ENCODE data around the gene HEATR5B. TPM values are rescaled to one million over a fixed set of nuclear protein-coding genes. Genes with fewer than 3 reads are reported as not detected.
A peak's percentile ranks its signal among the peaks of the same experiment; 100 is the strongest.

Gene HEATR5B
- polyA plus RNA-seq, 3 donors: 3.5 to 21.6 (median 3.8) TPM

DNA sequence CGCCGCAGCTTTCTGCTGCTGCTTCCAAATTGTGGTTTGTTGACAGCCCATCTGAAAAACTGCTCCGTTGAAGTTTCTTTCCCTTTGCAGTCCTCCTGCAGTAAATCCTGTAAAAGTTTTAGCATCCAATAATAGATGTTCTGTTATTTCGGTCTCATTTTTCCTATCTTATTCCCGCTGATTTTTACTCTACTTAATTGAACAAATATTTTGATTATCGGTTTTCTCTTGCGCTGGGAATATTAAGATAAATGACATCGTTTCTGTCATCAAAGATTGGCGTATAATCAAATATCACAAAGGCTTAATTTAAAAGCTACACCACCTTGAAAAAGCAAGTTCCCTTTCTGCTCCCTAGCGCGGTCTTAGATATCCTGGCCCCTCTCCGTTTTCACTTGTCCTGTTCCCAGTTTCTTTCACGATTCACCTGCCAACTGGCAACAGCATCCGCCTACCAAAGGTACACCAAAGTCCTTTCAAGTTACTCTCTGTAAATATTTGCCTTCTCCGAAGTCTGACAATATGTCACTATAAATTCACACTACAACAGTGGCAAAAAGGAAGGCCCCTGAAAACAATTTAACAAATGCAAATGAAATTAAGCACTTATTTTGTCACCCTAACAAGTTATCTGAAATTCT lies 116.8 kb downstream of the HEATR5B start:
- WGBS (ENCODE audit: insufficient coverage): 22% methylated on average over 9 of the region's 15 CpGs
- DNase-seq: no peak
- H3K9ac ChIP-seq (ENCODE audit: insufficient read depth, low read length, poor library complexity, severe bottlenecking): peak overlapping the region; percentile 94

DNA sequence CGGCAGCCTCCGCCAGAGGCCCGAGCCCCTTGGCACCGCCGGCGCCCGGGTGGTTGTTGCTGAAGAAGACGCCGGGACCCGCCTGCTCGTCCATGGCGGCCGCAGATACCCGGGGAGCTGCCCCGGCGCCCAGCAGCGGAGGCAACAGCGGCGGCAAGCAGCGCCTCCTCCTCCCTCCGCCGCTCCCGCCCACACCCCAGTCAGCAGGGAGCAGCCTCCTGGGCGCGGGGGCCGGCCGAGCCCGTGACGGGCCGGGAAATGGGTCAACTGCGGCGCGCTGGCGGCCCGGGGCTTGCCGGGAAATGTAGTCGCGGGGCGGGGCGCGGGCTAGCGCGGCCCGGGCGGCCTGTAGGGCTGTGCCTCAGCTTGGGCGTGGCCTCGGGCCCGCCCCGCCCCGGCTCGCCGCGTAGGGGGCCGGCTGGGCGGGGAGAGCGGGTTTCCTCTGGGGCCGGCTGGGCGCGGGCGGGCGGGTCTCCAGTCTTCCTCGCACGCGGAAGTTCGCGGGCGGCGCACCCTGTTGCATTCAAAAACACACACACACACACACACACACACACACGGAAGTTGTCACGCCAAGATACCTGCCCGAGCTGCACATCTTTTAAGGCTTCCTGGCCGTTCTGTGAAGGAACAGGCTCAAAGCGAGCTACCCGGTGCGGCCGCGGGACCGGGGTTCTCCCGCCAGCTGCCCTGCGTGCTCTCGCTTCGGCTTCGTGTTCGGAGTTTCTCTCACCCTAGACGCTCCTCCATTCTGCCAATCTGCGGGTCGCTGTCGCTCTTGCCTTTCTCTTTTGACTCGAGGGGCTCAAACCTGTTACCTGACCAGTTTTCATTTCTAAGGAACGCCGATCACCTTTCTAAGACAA lies 117.6 kb downstream of the HEATR5B start, which contains the start of gene STRN:
Gene STRN (minus strand): TSS at position 167 of the 866 bp plus-strand sequence. CDS start 73 bp downstream, at position 94.
- Histone ChIP-seq H2AFZ (ENCODE audit: insufficient read depth, low read depth, low read length, poor library complexity, severe bottlenecking) (peak within 1 kb of the TSS; percentile 100), H3K27ac (ENCODE audit: low read depth in 1 of 2, low read length in 2 of 2) (peak within 1 kb of the TSS; percentile 79 to 99), H3K4me1 (ENCODE audit: control insufficient read depth in 1 of 2, insufficient read depth in 2 of 2, low read length in 2 of 2) (peaks cover 22 to 26% of the 10 kb centered on the region in 2 donors), H3K79me2 (ENCODE audit: insufficient read depth, low read length) (peaks cover 47% of the 10 kb centered on the region), H3K36me3 (replicated peaks in 1 of 2; ENCODE audit: control insufficient read depth in 1 of 2, insufficient read depth in 2 of 2, low read length in 2 of 2) (no peaks in the 10 kb centered on the region), H3K9me3 (replicated peaks in 1 of 2; ENCODE audit: control insufficient read depth in 1 of 2, insufficient read depth in 1 of 2, low read length in 2 of 2) (no peaks in the 10 kb centered on the region), H3K4me2 (replicated peaks; ENCODE audit: extremely low read depth, low read length, poor library complexity, severe bottlenecking) (peak within 1 kb of the TSS; percentile 94), H3K9ac (ENCODE audit: insufficient read depth, low read length, poor library complexity, severe bottlenecking) (peak within 1 kb of the TSS; percentile 94), H3K4me3 (replicated peaks in 1 of 3; ENCODE audit: low read depth in 2 of 3, low read length in 3 of 3) (peak within 1 kb of the TSS; percentile 93 to 99 (median 97)), H3K27me3 (ENCODE audit: control insufficient read depth in 2 of 2, insufficient read depth in 2 of 2, low read length in 2 of 2) (no peaks in the 10 kb centered on the region), H4K20me1 (ENCODE audit: insufficient read depth, low read length) (peaks cover 33% of the 10 kb centered on the region)
- peak within 1 kb of the TSS; percentile 94 to 99 (median 97) for H3K27ac Mint-ChIP-seq
- WGBS (ENCODE audit: insufficient coverage): under 1% methylated on average over 91 of the region's 91 CpGs
- peak; percentile 93 to 95 (median 93) for DNase-seq
- H3K9me3 Mint-ChIP-seq: peaks cover 0 to 1% (median 0%) of the 10 kb centered on the region in 7 donors
- TF ChIP-seq, protein P1, sequence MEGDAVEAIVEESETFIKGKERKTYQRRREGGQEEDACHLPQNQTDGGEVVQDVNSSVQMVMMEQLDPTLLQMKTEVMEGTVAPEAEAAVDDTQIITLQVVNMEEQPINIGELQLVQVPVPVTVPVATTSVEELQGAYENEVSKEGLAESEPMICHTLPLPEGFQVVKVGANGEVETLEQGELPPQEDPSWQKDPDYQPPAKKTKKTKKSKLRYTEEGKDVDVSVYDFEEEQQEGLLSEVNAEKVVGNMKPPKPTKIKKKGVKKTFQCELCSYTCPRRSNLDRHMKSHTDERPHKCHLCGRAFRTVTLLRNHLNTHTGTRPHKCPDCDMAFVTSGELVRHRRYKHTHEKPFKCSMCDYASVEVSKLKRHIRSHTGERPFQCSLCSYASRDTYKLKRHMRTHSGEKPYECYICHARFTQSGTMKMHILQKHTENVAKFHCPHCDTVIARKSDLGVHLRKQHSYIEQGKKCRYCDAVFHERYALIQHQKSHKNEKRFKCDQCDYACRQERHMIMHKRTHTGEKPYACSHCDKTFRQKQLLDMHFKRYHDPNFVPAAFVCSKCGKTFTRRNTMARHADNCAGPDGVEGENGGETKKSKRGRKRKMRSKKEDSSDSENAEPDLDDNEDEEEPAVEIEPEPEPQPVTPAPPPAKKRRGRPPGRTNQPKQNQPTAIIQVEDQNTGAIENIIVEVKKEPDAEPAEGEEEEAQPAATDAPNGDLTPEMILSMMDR (IDR thresholded peaks at IDR 0.05): no peak
- H3K36me3 Mint-ChIP-seq: peaks cover 0 to 11% of the 10 kb centered on the region in 2 donors
- H3K4me3 Mint-ChIP-seq: peak within 1 kb of the TSS; percentile 96 to 99
- peaks cover 2% of the 10 kb centered on the region in 3 donors for H3K27me3 Mint-ChIP-seq (ENCODE audit: low read depth in 3 of 3)
- intact Hi-C loops (cut with micrococcal nuclease): no loop called here
- H3K4me1 Mint-ChIP-seq: peaks cover 39% of the 10 kb centered on the region

More for the DNA sequence above, 116.8 kb downstream of the HEATR5B start:
- TF ChIP-seq, protein P1 (IDR thresholded peaks at IDR 0.05): no peak
- Histone ChIP-seq H3K4me3 (replicated peaks in 1 of 3; ENCODE audit: low read depth in 2 of 3, low read length in 3 of 3) (peak overlapping the region; percentile 93 to 99 (median 97)), H2AFZ (ENCODE audit: insufficient read depth, low read depth, low read length, poor library complexity, severe bottlenecking) (peak overlapping the region; percentile 100), H4K20me1 (ENCODE audit: insufficient read depth, low read length) (peaks cover 26% of the 10 kb centered on the region), H3K4me2 (replicated peaks; ENCODE audit: extremely low read depth, low read length, poor library complexity, severe bottlenecking) (peak overlapping the region; percentile 94), H3K4me1 (ENCODE audit: control insufficient read depth in 1 of 2, insufficient read depth in 2 of 2, low read length in 2 of 2) (peaks cover 22 to 26% of the 10 kb centered on the region in 2 donors), H3K79me2 (ENCODE audit: insufficient read depth, low read length) (peaks cover 39% of the 10 kb centered on the region), H3K27me3 (ENCODE audit: control insufficient read depth in 2 of 2, insufficient read depth in 2 of 2, low read length in 2 of 2) (no peaks in the 10 kb centered on the region), H3K36me3 (replicated peaks in 1 of 2; ENCODE audit: control insufficient read depth in 1 of 2, insufficient read depth in 2 of 2, low read length in 2 of 2) (no peaks in the 10 kb centered on the region), H3K27ac (ENCODE audit: low read depth in 1 of 2, low read length in 2 of 2) (peak overlapping the region; percentile 79 to 99), H3K9me3 (replicated peaks in 1 of 2; ENCODE audit: control insufficient read depth in 1 of 2, insufficient read depth in 1 of 2, low read length in 2 of 2) (no peaks in the 10 kb centered on the region)
- peaks cover 0 to 6% of the 10 kb centered on the region in 2 donors for H3K36me3 Mint-ChIP-seq
- H3K27ac Mint-ChIP-seq: peak overlapping the region; percentile 94 to 99 (median 97)
- peaks cover 0 to under 1% (median 0%) of the 10 kb centered on the region in 7 donors for H3K9me3 Mint-ChIP-seq
- H3K27me3 Mint-ChIP-seq (ENCODE audit: low read depth in 3 of 3): peaks cover 0 to 2% (median 2%) of the 10 kb centered on the region in 3 donors
- peak overlapping the region; percentile 94 to 99 for H3K4me3 Mint-ChIP-seq
- intact Hi-C loops (cut with micrococcal nuclease): no loop called here
- H3K4me1 Mint-ChIP-seq: peaks cover 36% of the 10 kb centered on the region
